ENCODE measurements around the gene MYLK. TPM values are rescaled to one million over a fixed set of nuclear protein-coding genes. Genes with fewer than 3 reads are reported as not detected.

MYLK gene
- total RNA-seq, 4 donors from 2014 or later = 9.7 to 92.8 (median 32.5) TPM

DNA sequence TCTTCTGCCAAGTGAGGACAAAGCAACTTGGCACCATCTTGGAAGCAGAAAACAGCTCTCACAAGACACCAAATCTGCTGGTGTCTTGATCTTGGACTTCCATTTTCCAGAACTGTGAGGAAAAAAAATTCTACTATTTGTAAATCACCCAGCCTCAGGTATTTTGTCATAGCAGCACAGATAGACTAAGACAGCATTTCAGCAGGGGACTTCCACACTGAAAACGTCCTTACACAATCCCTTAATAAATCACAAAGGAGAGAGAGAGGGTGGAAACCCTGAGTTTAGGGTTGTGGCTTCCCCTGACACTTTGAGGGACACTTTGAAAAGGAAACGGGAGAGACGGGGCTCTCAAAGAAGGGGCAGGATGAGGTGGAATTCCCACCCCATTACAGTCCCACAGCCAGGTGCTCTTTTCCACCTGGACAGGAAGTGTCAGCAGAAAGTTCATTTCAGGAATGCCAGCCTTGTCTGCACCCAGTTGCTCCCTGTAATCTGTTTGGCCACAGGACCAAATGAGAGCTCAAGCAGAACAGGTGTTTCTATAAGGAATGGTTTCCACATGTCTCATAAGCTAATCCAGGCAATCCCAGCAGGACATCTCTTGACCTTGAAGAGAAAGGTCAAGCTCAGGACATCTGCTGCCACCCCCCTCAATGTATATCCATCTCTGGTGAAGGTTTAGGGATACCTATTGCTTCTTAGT is 51.3 kb downstream of the MYLK start:
- TF ChIP-seq, protein P1, sequence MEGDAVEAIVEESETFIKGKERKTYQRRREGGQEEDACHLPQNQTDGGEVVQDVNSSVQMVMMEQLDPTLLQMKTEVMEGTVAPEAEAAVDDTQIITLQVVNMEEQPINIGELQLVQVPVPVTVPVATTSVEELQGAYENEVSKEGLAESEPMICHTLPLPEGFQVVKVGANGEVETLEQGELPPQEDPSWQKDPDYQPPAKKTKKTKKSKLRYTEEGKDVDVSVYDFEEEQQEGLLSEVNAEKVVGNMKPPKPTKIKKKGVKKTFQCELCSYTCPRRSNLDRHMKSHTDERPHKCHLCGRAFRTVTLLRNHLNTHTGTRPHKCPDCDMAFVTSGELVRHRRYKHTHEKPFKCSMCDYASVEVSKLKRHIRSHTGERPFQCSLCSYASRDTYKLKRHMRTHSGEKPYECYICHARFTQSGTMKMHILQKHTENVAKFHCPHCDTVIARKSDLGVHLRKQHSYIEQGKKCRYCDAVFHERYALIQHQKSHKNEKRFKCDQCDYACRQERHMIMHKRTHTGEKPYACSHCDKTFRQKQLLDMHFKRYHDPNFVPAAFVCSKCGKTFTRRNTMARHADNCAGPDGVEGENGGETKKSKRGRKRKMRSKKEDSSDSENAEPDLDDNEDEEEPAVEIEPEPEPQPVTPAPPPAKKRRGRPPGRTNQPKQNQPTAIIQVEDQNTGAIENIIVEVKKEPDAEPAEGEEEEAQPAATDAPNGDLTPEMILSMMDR (IDR thresholded peaks at IDR 0.05) = no peak
- no peak for TF ChIP-seq POLR2A (IDR thresholded peaks at IDR 0.05)
- H3K4me3 ChIP-seq (ENCODE audit: low read depth, poor library complexity, severe bottlenecking) = no peak overlapping the region
- WGBS, 2 donors = 52% methylated on average over 3 of the region's 3 CpGs
- intact Hi-C loops (cut with DNase I; ENCODE audit: low total_unique reads) = no loop called here
- DNase-seq (ENCODE audit: low spot score in 2 of 2) = no peak

DNA sequence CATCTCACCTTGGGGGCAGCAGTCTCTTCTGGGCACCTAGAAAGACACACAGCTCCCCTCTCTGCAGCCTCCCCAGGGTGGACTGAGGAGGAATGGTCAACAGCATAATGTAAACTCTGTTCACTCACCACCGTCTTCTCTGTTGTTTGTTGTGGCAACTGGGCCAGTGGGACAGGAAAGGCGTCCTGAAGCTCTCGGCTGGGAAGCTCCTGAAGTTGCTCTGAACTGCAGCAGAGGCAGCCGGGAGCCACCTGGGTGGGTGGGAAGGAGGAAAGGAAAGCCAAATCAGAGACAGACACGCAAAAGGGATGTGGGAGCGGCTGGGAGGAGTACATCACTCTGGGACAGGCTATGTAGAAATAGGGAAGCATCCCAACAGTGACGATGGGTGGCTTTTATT is 52.7 kb downstream of the MYLK start:
- TF ChIP-seq, protein P1 (IDR thresholded peaks at IDR 0.05) = no peak
- no peak for TF ChIP-seq POLR2A (IDR thresholded peaks at IDR 0.05)
- WGBS, 2 donors = 59 to 65% methylated on average over 7 of the region's 7 CpGs
- DNase-seq (ENCODE audit: low spot score in 2 of 2) = no peak

DNA sequence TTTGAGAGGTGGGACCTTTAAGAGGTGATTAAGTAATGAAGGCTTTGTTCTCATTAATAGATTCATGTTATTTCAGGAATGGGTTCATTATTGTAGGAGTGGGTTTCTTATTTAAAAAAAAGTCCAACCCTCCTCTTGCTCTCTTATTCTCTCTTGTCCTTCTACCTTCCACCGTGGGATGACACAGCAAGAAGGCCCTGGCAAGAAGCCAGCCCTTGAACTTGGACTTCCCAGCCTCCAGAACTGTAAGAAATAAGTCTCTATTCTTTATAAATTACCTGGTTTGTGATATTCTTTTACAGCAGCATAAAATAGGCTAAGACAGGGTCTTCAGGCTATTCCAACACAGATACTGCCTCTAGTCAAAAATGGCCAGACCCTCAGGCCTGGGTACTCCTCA is 62.2 kb downstream of the MYLK start:
- no peak for DNase-seq (ENCODE audit: low spot score in 2 of 2)
- intact Hi-C loops (cut with DNase I; ENCODE audit: low total_unique reads) = no loop called here
- TF ChIP-seq POLR2A (IDR thresholded peaks at IDR 0.05) = no peak
- TF ChIP-seq, protein P1 (IDR thresholded peaks at IDR 0.05) = no peak
- no peak overlapping the region for H3K4me3 ChIP-seq (ENCODE audit: low read depth, poor library complexity, severe bottlenecking)
- WGBS, 2 donors = 82 to 83% methylated on average over 1 of the region's 1 CpG

More for the DNA sequence above, 52.7 kb downstream of the MYLK start:
- H3K4me3 ChIP-seq (ENCODE audit: low read depth, poor library complexity, severe bottlenecking) = no peak overlapping the region
- intact Hi-C loops (cut with DNase I; ENCODE audit: low total_unique reads) = no loop called here

DNA sequence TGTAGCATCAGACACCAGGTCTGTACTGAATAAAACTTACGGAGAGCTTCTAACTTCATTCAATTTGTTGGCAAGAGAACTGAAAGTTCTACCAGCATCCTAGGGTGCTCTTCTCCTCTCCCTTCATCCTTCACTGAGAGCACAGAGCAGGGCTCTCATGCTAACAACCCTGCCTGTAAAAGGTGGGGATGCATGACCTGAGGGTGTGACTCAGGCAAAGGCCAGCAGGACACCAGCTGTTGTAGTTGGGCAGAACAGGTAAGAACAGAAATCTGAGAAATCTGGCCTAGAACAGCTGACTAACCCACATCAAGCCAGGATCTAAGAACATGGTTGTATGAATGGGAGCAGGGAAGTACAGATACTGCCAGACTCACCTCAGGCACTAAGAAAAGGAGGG is 64.2 kb downstream of the MYLK start:
- no peak for DNase-seq (ENCODE audit: low spot score in 2 of 2)
- intact Hi-C loops (cut with DNase I; ENCODE audit: low total_unique reads) = no loop called here
- H3K4me3 ChIP-seq (ENCODE audit: low read depth, poor library complexity, severe bottlenecking) = no peak overlapping the region
- 81 to 96% methylated on average over 1 of the region's 1 CpG for WGBS, 2 donors
- TF ChIP-seq POLR2A (IDR thresholded peaks at IDR 0.05) = no peak
- TF ChIP-seq, protein P1 (IDR thresholded peaks at IDR 0.05) = no peak

DNA sequence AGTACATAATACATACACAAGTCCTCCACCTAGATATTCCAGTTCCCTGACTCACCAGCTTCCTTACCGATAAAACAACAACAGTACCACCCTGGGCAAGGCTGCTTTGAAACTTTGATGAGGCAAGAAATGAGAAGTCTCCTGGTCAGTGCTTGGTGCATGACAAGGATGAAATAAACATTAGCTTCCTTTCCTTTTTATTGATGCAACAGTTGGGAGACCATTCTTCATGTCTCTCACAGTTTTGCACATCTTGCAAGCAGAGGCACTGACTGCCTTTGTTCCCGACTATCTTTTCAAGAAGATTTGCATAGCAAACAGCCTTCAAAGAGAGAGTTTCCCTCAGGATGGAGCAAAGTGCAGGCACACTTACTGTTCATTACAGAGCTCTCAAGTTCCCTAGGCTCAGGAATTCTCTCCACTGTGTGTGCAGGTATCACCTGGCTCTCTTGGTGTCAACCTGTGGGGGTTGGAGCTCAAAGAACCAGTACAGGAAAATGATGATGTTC is 65.2 kb downstream of the MYLK start:
- DNase-seq (ENCODE audit: low spot score in 2 of 2) = no peak
- H3K4me3 ChIP-seq (ENCODE audit: low read depth, poor library complexity, severe bottlenecking) = no peak overlapping the region
- 53 to 55% methylated on average over 2 of the region's 2 CpGs for WGBS, 2 donors
- intact Hi-C loops (cut with DNase I; ENCODE audit: low total_unique reads) = no loop called here
- TF ChIP-seq, protein P1 (IDR thresholded peaks at IDR 0.05) = no peak
- no peak for TF ChIP-seq POLR2A (IDR thresholded peaks at IDR 0.05)

Data from lower leg skin (tissue), 4 donors.